Measurements from ENCODE around the gene ARHGAP40.

ARHGAP40 gene

DNA sequence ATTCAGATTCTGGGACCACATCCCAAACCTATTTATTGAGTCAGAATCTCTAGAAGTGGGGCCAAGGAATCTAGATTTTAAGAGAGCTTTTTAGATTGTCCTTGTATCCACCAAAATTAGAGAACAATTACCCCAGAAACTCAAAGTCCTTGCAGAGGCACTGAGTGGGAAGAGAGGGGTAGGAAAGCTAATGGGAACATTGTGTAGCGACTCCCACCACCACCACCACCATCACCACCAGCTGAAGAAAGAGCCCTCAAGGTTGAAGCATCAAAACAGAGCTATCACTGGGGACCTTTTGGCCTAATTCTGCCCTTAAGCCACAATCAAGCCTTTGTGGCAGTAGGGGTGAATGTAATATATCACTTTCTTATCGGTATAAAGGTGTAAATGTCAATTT, 83.7 kb downstream of the ARHGAP40 start:
- no peak for DNase-seq

DNA sequence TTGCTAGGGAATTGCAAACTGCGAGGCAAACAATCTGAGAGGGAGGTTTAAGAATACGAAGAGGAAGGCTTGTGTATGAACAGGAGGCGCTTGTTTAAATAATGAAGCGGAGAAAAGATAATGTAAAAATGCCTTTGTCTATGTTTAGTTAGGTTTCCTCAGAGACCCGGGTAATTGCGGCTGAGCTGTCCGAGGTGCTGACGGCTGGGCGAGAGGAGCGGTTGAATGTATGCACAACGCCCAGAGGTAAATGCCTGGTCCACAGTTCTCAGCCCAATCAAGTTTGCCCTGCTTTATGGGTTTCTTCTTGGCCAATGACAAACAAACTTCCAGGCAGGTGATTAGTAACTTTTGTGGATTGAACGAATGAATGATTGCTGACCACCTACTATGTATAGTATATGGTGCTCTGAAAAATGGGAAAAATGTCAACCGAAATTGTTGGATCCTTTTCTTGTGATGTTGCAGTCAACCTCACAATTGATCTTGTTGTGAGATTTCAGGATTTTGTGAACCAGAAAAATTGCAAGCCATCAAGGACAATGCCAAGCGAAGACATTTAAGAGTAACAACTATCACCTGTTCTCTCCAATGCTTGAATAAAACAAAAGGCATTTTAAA, 84.4 kb downstream of the ARHGAP40 start:
- peak in 1 of 14 donors; percentile 1 for DNase-seq

DNA sequence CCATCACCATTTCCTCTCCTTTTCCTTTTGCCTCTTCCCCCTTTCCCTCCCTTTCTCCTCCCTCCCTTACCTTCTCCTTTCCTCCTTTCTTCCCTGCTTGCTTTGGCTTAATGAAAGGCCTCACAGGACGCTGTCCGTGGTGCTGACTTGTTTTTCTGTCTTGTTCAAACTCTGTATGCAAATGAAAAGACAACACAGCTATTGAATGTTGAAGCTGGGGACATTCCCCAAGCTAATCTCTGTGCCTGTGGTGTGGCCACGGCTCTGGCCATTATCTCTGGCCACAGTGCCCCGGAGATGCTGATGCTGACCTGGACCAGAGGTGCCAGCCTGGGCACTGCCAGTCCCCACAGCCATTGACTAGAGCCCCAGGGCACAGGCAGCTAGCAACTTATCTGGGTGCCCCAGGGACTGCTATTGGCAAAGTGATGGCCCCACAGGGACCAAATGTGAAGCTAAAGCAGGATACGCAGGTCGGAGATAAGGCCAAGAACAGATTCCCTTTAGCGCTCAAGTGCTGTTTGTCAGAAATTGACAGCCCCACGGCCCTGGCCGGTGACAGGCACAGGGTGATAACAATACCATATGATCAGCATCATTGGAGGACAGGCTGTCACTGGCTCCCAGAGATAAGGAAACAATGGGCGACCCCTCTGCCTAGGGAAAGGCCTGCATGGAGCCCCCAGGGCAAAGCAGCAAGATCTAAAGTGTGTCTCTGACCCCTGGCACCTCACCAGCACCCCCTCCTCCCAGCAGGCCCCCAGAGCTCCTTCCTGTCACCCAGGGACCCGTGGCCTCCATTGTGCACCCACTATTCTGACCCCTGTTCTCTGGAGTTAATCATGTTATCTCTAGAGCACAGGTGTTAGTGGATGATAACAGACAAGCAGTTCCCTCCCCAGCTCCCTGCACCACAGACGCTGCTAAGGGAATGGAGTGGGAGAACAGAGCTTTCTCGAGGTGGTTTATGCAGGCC, 91.1 kb downstream of the ARHGAP40 start:
- peak in 9 of 14 donors; percentile 3 to 44 (median 23) for DNase-seq

DNA sequence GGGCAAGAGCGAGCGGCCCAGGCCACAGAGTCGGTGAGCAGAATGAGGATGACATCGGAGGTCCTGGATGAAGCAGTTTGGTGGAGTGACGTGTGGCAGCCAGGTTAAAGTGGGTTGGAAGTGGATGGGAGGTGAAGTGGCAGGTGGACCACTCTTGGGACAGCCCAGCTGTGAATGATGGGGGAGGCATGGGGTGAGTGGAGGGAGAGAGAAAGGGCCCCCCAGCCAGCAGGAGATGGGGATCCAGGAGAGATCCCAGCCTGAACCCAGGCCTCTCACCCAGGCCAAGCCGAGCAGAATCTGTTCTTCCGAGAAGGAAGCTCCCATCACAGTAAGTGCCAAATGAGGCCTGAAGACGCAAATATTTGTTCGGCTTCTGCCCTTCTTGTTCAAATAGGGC, 95.7 kb downstream of the ARHGAP40 start:
- no peak for DNase-seq

DNA sequence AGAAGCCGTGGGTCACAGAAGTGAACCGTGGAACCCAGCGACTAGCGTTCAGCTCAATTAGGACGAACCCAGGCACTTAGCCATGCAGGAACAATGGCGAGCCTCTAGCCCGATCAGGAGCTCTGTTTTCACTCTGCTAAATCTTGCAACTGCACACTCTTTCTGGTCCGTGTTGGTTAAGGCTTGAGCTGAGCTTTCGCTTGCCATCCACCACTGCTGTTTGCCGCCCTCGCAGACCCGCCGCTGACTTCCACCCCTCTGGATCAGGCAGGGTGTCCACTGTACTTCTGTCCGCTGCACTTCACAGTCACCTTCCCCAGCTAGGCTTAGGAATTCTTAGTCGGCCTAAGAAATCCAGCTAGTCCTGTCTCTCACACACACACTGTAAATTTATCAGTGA, 96.9 kb downstream of the ARHGAP40 start:
- DNase-seq = no peak

DNA sequence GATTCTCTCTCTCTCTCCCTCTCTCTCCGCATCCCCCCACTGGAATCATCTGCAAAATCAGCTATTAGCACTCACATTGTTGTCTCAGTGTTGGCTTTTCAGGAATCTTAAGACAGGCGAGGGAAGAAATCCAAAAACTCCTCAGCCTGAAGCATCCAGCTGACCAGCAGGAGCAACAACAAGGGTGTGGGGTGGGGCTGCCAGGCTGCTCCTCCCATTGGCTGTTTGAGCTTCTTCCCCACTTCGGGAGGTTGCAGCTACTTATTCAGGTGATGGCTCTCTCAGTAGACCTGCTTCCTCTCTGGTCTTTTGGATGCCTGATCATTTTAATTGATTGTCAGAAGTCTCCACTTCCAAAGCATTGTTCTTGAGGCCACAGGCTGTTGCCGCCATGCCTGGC, 98.5 kb downstream of the ARHGAP40 start:
- DNase-seq = no peak

Measured in C1 segment of cervical spinal cord (tissue), 14 donors.